HAP-1 (cell line): ENCODE data around the gene ACOD1.

Experiments
- DNase-seq, 2 experiments: peaks; one replicate each; pipeline ENCODE4 v3.0.0-alpha.2; 2016 to 2020; ENCODE audit warnings: low spot score in 2 of 2
- H3K27me3 ChIP-seq: fragments of 250-450 bp; sonication (Bioruptor Pico); 2 replicates; pipeline ENCODE4 v1.5.1; 2020; ENCODE audit warnings: low read depth, mild to moderate bottlenecking, moderate library complexity
- H3K36me3 ChIP-seq: fragments of 250-450 bp; sonication (Bioruptor Pico); replicated peaks from 2 replicates; pipeline ENCODE4 v1.5.1; 2020; ENCODE audit warnings: mild to moderate bottlenecking
- H3K4me1 ChIP-seq: fragments of 250-450 bp; sonication (Bioruptor Pico); 2 replicates; pipeline ENCODE4 v1.5.1; 2020; ENCODE audit warnings: mild to moderate bottlenecking
- H3K4me3 ChIP-seq: fragments of 250-450 bp; sonication (Bioruptor Pico); 2 replicates; pipeline ENCODE4 v1.5.1; 2020; ENCODE audit warnings: mild to moderate bottlenecking, moderate library complexity
- H3K9me3 ChIP-seq: fragments of 250-450 bp; sonication (Bioruptor Pico); 2 replicates; pipeline ENCODE4 v1.5.1; 2020; ENCODE audit warnings: mild to moderate bottlenecking, moderate library complexity
- in situ Hi-C: fragments of 300-500 bp; cut with MboI; formaldehyde crosslinking; loops from 3 replicates; pipeline ENCODE4 v1.14.3; 2020; ENCODE audit warnings: low sequenced_read_pairs, inconsistent platforms, mixed read lengths

Gene ACOD1

DNA sequence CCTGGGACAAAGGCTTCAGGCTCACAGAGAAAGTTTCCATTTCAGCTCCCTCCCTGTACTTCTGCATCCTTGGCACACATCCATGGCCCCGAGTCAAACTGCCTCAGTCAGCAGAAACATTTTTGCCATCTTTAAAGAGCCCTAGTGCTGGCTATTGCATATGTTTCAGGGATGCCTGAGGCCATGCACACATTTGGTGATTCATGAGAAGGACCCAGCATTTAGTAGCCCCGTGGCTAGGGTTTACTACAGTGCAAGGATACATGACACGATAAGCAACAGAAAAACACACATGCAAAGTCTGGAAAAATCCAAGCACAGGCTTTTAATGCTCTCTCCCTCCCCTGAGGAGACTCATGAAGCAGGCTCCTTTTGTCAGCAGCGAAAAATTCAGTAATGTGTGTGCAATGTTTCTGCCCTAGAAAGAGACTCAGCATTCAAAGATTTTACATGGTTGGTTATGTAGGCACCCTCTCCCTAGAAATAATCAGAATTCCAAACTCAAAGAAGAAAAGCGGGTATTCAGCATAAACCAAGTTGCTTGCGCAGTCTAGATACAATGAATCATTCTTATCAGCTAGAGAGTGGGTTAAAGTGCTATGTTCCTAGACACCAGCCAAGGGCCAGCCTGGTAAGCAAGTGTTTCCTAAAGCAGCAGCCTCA lies 17.6 kb downstream of the ACOD1 start:
- Histone ChIP-seq H3K9me3 (no peaks in the 10 kb centered on the region; the same call in 1 of the 2 replicates), H3K27me3 (no peaks in the 10 kb centered on the region), H3K4me3 (no peak overlapping the region), H3K36me3 (no peaks in the 10 kb centered on the region), H3K4me1 (no peaks in the 10 kb centered on the region)
- in situ Hi-C loops = no loop called here
- peak in 1 of 2 experiments; percentile 14 for DNase-seq

DNA sequence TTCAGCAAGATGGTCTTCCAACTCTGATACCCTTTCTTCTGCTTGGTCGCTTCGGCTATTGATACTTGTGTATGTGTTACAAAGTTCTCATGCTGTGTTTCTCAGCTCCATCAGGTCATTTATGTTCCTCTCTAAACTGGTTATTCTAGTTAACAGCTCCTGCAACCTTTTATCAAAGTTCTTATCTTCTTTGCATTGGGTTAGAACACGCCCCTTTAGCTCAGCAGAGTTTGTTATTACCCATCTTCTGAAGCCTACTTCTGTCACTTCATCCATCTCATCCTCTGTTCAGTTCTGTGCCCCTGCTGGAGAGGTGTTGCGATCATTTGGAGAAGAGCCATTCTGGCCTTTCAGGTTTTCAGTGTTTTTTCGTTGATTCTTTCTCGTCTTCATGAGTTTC lies 18.7 kb downstream of the ACOD1 start:
- H3K36me3 ChIP-seq = no peaks in the 10 kb centered on the region
- in situ Hi-C loops = no loop called here
- no peaks in the 10 kb centered on the region for H3K4me1 ChIP-seq
- no peak for DNase-seq
- no peaks in the 10 kb centered on the region; the same call in 1 of the 2 replicates for H3K9me3 ChIP-seq
- no peak overlapping the region for H3K4me3 ChIP-seq
- no peaks in the 10 kb centered on the region for H3K27me3 ChIP-seq

DNA sequence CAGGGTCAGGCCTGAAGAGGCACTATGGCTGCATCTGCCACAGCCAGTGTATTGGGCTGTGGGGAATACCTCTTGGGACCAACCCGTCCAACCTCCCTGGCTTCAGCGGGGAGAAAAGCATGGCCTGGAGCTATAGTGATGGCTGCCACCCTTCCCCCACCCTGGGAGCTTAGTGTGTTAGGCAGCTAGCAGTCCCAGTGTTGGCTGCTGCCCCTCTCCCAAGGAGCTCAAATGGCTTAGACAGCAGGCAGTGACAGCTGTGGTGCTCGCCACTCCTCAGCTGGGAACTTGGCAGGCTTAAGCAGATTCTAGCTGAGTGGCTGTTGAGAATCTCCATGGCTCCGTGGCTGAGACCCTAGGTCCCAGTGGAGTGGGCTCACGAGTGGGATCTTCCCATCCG lies 19.7 kb downstream of the ACOD1 start:
- Histone ChIP-seq H3K9me3 (no peaks in the 10 kb centered on the region; the same call in 1 of the 2 replicates), H3K36me3 (no peaks in the 10 kb centered on the region), H3K4me1 (no peaks in the 10 kb centered on the region), H3K4me3 (no peak overlapping the region), H3K27me3 (no peaks in the 10 kb centered on the region)
- in situ Hi-C loops = no loop called here
- DNase-seq = no peak

DNA sequence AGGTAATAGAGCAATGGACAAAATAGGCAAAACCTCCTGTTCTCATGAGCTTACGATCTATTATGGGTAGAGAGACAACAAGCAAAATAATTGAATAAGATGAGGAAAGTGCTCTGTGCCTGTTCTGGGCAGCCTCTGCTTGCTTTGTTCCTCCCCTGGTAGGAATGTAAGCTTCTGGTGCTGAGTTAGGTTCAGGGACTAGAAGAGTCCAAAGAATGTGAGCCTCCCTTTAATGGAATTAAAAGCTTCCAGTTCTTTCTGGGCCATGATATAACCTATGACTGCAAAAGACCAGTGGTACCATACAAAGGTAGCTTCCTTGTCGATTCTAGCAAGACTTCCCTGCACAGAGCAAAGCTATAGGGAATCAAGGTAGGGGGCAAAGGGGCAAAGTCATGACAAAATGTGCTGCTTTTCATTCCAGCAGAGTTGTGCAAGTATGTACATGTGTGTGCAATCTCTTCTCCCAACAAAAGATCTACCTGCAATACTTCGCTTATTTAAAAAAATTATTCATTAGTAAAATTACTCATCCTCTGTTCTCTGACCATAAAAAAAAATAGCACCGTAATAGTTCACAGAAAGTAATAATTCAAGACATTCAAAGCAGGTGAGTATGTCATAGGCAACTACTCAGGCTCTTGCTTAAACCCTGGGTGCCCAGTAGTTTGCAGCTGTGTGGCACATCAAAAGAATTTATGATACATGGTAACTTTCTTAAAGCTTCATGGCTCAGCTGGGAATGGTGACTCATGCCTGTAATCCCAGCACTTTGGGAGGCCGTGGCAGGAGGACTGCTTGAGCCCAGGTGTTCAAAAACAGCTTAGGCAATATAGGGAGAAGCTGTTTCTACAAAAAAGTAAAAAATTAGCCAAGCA lies 21.4 kb downstream of the ACOD1 start:
- H3K9me3 ChIP-seq = no peaks in the 10 kb centered on the region
- DNase-seq = no peak
- in situ Hi-C loops = no loop called here

GRCh38 chr13:76971215-76971614 lies 22.9 kb downstream of the ACOD1 start:
- Histone ChIP-seq H3K4me3 (no peak overlapping the region), H3K9me3 (no peaks in the 10 kb centered on the region), H3K4me1 (no peaks in the 10 kb centered on the region), H3K27me3 (no peaks in the 10 kb centered on the region), H3K36me3 (no peaks in the 10 kb centered on the region)
- DNase-seq = no peak
- in situ Hi-C loops = no loop called here

More for the DNA sequence above, 21.4 kb downstream of the ACOD1 start:
- H3K36me3 ChIP-seq = no peaks in the 10 kb centered on the region
- no peaks in the 10 kb centered on the region for H3K27me3 ChIP-seq
- H3K4me1 ChIP-seq = no peaks in the 10 kb centered on the region
- H3K4me3 ChIP-seq = no peak overlapping the region

DNA sequence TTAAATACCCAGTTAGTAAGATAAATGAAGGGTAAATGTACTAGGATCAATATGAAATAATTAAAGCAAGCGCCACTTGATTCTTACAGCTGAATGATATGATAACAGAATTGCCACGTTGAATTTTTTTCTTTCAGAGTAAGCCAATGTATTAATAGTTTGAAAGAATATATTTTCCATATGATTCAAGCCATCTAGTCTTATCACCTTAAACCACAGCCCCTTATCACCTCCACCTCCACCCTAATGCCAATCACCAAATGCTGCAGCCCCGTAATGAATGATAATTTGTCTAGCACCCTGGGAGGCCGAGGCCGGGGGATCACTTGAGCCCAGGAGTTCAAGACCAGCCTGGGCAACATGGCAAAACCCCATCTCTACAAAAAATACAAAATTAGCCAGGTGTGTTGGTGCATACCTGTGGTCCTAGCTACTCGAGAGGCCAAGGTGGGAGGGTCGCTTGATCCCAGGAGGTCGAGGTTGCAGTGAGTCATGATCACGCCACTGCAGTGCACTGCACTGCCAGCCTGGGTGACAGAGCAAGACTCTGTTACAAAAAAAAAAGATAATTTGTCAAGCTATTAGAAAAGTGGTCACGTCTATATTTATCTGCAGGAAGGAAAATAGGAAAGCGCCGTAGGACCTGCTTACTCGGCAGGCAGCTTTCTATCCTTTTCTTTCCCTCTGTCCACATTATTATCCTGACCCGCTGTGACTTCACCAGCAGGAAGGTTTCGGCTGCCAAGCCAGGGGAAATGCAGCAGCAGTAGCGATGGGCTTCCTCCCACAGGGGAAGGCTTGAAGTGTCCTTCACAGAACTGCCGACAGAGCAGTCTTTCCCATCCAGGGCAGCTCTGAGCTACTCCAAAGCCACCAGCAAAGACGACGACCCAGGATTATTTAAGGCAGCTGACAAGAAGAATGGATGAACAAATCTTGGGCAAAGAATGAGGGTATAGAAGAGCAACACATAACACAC lies 23.8 kb downstream of the ACOD1 start:
- no peak for DNase-seq
- in situ Hi-C loops = no loop called here
- H3K9me3 ChIP-seq = no peaks in the 10 kb centered on the region
- H3K4me1 ChIP-seq = no peaks in the 10 kb centered on the region
- no peaks in the 10 kb centered on the region for H3K27me3 ChIP-seq
- H3K36me3 ChIP-seq = no peaks in the 10 kb centered on the region
- H3K4me3 ChIP-seq = no peak overlapping the region

GRCh38 chr13:76973920-76974617 lies 25.8 kb downstream of the ACOD1 start:
- Histone ChIP-seq H3K4me1 (no peaks in the 10 kb centered on the region), H3K4me3 (no peak overlapping the region), H3K36me3 (no peaks in the 10 kb centered on the region), H3K27me3 (peaks cover 9% of the 10 kb centered on the region; the same call in 1 of the 2 replicates), H3K9me3 (no peaks in the 10 kb centered on the region)
- in situ Hi-C loops = no loop called here
- no peak for DNase-seq

GRCh38 chr13:76974618-76974975 lies 26.3 kb downstream of the ACOD1 start:
- no peaks in the 10 kb centered on the region for H3K36me3 ChIP-seq
- in situ Hi-C loops = no loop called here
- no peak overlapping the region for H3K4me3 ChIP-seq
- H3K9me3 ChIP-seq = no peaks in the 10 kb centered on the region
- H3K4me1 ChIP-seq = no peaks in the 10 kb centered on the region
- no peak for DNase-seq
- H3K27me3 ChIP-seq = peaks cover 9% of the 10 kb centered on the region; the same call in 1 of the 2 replicates

DNA sequence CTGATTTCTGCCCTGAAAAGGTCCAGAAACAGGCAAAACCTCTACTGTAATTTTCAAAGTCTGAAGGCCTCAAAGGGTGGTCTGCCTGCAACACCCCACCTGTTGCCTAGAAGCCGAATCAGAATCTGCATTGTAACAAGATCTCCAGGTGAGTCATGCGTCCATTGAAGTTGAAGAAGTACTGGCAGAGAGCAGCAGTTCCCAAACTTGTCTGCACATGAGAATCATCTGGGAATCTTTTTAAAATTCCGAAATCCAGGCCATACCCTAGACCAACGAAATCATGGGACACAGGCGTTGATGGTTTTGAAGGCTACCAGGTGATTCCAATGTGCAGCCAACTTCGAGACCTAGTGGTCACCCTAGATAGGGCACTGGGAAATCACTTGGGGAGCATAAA lies 27.6 kb downstream of the ACOD1 start:
- no peaks in the 10 kb centered on the region for H3K4me1 ChIP-seq

DNA sequence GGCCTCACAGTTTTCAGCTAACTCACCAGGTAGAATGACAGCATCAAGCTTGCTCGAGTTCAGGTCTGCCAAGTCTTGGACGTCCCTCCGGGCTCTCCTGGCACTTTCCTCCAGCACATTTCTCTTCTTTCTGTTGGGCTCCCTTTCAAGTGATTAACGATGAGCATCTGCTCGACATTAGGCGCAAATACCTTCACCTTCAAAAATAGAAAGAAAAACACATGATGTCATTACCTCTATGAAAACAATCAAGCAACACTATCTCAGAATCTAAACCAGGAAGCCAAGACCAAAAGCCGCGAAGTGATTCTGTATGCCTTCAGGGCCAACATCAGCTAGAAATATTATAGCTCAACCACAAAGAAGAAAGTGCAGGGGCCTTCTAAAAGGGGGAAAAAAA lies 28.2 kb downstream of the ACOD1 start:
- DNase-seq = no peak
- Histone ChIP-seq H3K4me3 (no peak overlapping the region), H3K9me3 (no peaks in the 10 kb centered on the region), H3K36me3 (no peaks in the 10 kb centered on the region), H3K27me3 (peaks cover 23% of the 10 kb centered on the region), H3K4me1 (no peaks in the 10 kb centered on the region)
- in situ Hi-C loops = no loop called here

More for the DNA sequence above, 27.6 kb downstream of the ACOD1 start:
- in situ Hi-C loops = no loop called here
- Histone ChIP-seq H3K4me3 (no peak overlapping the region), H3K9me3 (no peaks in the 10 kb centered on the region), H3K27me3 (peaks cover 16% of the 10 kb centered on the region), H3K36me3 (no peaks in the 10 kb centered on the region)
- no peak for DNase-seq

- peaks cover 27% of the 10 kb centered on the region for H3K27me3 ChIP-seq
- H3K9me3 ChIP-seq = no peaks in the 10 kb centered on the region
- no peaks in the 10 kb centered on the region for H3K36me3 ChIP-seq
- no peaks in the 10 kb centered on the region for H3K4me1 ChIP-seq
- H3K4me3 ChIP-seq = no peak overlapping the region
- in situ Hi-C loops = no loop called here
- DNase-seq = no peak
Measured at GRCh38 chr13:76976929-76977328, 28.6 kb downstream of the ACOD1 start.

GRCh38 chr13:76980075-76980718 lies 31.9 kb downstream of the ACOD1 start:
- 0 out of 2 replicates have a peak overlapping the region, but pooled peaks have one; percentile 6 for H3K4me3 ChIP-seq
- no peaks in the 10 kb centered on the region for H3K9me3 ChIP-seq
- H3K36me3 ChIP-seq = no peaks in the 10 kb centered on the region
- peak; percentile 41 to 90 for DNase-seq
- H3K27me3 ChIP-seq = peaks cover 29% of the 10 kb centered on the region
- H3K4me1 ChIP-seq = no peaks in the 10 kb centered on the region
- in situ Hi-C loops = no loop called here
